HFF-Myc (cell line): ENCODE results near the gene SLC6A8.
"Not testable (repeated sequence)": the region's sequence is repeated elsewhere in the genome, so short reads cannot be mapped to it uniquely, and the experiment has no call there.

ENCODE experiments used
- DNase-seq: peaks from one replicate; pipeline ENCODE4 v3.0.0-alpha.2; 2011; ENCODE audit warnings: low read depth; ENCODE audit errors: extremely low read depth
- H3K4me3 ChIP-seq: replicated peaks from 2 replicates; pipeline ENCODE4 v1.5.1; 2011; ENCODE audit warnings: low read depth, mild to moderate bottlenecking, control low read depth, low read length
- CTCF ChIP-seq: IDR thresholded peaks from 2 replicates; pipeline ENCODE4 v1.5.1; 2012; ENCODE audit warnings: mild to moderate bottlenecking, low read depth, low read length, control low read depth; ENCODE audit errors: missing control alignments

The SLC6A8 gene

GRCh38 chrX:153736071-153736820, 48.5 kb downstream of the SLC6A8 start:
- no peak for DNase-seq
- TF ChIP-seq CTCF, result no peak
- no peak overlapping the region for H3K4me3 ChIP-seq

DNA sequence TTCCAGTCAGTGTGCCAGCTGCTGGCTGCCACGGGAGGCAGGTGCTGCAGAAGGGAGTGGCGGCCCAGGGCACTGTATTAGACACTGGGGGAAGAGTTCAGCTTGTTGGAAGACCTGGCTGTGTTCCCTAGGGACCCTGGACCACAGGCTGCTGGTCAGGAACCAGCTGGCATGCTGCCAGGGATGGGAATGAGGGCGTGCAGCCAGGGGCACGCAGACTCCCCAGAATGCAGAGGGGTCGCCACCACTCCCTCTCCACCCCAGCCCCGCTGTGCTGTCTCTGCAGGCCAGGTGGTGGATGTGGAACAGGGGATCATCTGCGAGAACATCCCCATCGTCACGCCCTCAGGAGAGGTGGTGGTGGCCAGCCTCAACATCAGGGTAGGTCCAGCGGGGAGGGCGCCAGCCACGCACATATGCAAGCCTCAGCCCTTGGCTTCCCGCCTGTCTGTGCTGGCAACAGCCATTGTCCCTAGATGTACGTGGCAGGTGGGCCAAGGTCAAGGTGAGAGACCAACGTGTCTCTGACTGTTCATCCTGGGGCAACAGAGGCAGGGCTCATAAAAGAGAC, 49.2 kb downstream of the SLC6A8 start:
- no peak for TF ChIP-seq CTCF
- no peak overlapping the region for H3K4me3 ChIP-seq
- no peak for DNase-seq

- H3K4me3 ChIP-seq, result no peak overlapping the region
- no peak for TF ChIP-seq CTCF
- DNase-seq, result no peak
Measured at GRCh38 chrX:153738056-153738605, 50.4 kb downstream of the SLC6A8 start.

- DNase-seq, result no peak
- no peak overlapping the region for H3K4me3 ChIP-seq
- TF ChIP-seq CTCF, result no peak
Measured at GRCh38 chrX:153739754-153740486, 52.2 kb downstream of the SLC6A8 start.

GRCh38 chrX:153740631-153741222, 53.0 kb downstream of the SLC6A8 start:
- no peak overlapping the region for H3K4me3 ChIP-seq
- TF ChIP-seq CTCF, result no peak
- no peak for DNase-seq

DNA sequence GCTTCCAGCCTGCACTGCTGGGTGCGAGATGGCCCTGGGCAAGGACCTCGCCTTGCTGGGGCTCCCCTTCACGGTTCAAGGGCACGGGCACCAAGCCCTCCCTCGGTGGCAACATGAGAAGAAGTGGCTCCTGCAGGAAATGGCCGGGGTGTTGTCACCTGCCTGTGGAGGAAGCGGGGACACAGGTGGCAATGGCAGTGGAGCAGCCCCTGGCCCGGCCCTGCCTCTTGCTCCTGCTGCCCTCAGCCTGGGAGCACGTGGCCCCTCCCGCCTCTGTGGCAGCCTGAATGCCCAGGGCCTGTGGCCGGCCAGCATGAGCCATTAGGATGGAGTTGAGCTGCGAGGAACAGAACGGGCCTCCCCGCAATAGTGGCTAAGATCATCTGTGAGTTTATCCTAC, 53.7 kb downstream of the SLC6A8 start:
- H3K4me3 ChIP-seq, result no peak overlapping the region
- no peak for TF ChIP-seq CTCF
- DNase-seq, result no peak

DNA sequence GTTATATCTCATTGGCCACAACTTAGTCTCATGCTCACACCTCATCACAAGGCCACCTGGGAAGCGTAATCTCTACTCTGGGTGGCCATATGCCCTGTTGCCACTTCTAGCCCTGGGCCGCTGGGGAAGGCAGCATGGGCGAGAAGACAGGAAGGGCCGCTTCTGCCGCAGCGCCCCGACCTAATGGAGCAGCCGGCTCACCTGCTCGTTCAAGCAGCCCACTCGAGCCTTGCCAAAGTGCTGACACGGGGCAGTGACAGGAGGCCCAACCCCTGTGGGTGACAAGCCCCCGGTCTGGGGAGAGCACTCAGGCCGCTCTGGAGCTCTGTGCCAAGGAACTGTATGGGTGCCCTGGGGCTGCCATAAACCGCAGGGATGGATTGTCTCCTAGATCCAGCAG, 54.4 kb downstream of the SLC6A8 start:
- not testable (repeated sequence) for H3K4me3 ChIP-seq, DNase-seq

- not testable (repeated sequence) for DNase-seq, H3K4me3 ChIP-seq
Measured at GRCh38 chrX:153742796-153743467, 55.2 kb downstream of the SLC6A8 start.

GRCh38 chrX:153743468-153744209, 55.9 kb downstream of the SLC6A8 start:
- not testable (repeated sequence) for H3K4me3 ChIP-seq, DNase-seq
